GM10248 (cell line): Measurements from ENCODE around the gene PIMREG.

Source experiments
- CTCF ChIA-PET: fragments of 300-600 bp; sonication (Branson Sonifier 250); formaldehyde crosslinking; extraction: SDS; loops from one replicate; lab custom pipeline; 2021; ENCODE audit warnings: antibody characterized with exemption; lab: Yijun Ruan, JAX
- POLR2A ChIA-PET: fragments of 350-650 bp; sonication (Branson Sonifier 250); formaldehyde crosslinking; extraction: SDS; loops from one replicate; lab custom pipeline; 2020; ENCODE audit warnings: antibody characterized with exemption; lab: Yijun Ruan, JAX
- DNase-seq: peaks from one replicate; pipeline ENCODE4 v3.0.0; 2012; ENCODE audit errors: extremely low spot score
- TF ChIP-seq, protein P1 (sequence below): IDR thresholded peaks from 2 replicates; pipeline ENCODE4 v1.5.1; 2012; ENCODE audit warnings: mild to moderate bottlenecking, low read depth; ENCODE audit errors: extremely low read depth, missing control alignments, control extremely low read depth

PIMREG gene

DNA sequence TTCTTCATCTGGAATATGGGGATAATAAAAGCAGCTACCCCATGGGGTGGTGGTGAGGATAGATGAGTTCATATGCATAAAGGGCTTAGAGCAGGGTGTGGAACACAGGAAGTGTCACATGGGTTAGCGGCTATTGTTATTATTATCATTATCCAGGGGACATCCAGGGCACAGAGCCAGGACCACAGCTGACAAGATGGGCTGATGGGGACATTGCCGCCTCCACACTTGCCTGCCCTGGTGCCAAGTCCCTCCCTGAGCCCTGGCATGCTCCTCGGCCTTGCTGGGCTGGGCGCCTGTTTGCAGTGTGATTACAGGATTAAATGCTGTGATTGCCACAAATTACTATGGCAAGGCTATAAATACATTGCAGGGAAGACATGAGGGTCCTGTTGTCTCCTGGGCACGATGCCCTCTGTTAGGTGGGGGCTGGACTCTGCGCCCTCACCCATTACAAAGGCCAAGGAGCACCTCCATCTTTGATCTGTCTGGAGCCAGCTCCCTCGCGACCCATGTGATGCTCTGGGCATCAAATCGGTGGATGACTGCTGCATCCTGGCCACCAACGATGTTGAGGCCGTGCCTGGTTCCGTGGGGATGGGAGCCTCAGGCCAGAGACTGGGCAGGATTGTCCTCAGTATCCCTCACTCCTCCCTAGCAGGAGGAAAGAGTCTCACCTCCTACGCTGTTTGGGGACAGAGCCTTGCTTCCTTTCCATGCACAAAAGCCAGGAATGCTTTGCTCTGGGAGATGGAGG, 43.2 kb downstream of the PIMREG start:
- TF ChIP-seq, protein P1, sequence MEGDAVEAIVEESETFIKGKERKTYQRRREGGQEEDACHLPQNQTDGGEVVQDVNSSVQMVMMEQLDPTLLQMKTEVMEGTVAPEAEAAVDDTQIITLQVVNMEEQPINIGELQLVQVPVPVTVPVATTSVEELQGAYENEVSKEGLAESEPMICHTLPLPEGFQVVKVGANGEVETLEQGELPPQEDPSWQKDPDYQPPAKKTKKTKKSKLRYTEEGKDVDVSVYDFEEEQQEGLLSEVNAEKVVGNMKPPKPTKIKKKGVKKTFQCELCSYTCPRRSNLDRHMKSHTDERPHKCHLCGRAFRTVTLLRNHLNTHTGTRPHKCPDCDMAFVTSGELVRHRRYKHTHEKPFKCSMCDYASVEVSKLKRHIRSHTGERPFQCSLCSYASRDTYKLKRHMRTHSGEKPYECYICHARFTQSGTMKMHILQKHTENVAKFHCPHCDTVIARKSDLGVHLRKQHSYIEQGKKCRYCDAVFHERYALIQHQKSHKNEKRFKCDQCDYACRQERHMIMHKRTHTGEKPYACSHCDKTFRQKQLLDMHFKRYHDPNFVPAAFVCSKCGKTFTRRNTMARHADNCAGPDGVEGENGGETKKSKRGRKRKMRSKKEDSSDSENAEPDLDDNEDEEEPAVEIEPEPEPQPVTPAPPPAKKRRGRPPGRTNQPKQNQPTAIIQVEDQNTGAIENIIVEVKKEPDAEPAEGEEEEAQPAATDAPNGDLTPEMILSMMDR, result no peak
- ChIA-PET CTCF (interaction anchor here (5.4 kb wide), 1 partner anchor 14 kb away, joined by 41 read pairs; no protein-coding TSS in a partner anchor), POLR2A (no interaction called here)
- no peak for DNase-seq

DNA sequence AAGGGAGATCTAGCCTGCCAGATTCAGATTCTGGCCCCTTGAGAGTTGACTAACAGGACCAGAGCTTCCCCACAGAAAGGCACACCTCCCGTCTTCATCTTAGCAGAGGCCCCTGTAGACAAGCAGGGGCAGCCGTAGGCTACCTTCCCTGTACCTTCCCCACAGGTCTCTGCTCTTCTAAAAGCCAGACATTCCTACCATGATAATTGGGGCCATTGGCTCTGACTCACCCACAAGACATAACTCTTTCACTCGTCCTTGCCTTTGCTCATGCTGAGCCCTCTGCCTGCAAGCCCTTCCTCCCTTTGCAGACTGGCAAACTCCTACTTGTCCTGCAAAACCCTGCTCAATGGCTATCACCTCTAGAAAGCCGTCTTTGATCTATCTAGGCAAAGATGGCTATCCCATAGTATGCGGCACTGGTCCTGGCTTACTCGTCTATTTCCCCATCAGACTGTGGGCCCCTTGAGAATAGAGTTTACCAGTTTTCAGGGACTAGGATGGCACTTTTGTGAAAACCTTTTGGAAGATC, 43.8 kb downstream of the PIMREG start:
- ChIA-PET POLR2A (no interaction called here), CTCF (interaction anchor here (1.5 kb wide), 1 partner anchor 16 kb away, joined by 8 read pairs; no protein-coding TSS in a partner anchor)
- no peak for DNase-seq
- TF ChIP-seq, protein P1, result no peak

DNA sequence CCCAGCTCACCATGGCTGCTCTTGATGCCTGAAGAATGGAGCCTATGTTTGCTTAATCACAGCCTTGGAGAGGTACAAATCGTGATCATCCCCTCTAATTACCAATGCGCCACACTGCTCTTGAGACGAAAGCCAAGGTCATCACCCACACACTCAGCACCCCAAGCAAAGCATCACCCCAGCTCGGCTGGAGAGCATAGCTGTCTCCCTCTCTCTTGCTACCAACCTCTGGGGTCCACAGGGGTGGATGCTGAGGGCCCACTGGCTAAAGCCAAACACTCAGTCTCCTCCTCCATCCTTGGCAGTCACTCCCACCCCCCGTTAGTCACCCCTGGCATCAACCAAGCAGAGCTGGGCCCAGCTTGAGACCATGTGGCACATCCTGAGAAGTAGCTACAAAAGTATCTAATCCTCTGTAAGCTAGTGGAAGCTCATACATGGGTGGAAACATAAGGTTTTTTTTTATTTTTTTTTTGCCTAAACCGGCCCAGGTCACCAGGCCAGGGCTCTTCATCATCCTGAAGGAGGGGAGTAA, 44.8 kb downstream of the PIMREG start:
- no peak for DNase-seq
- POLR2A ChIA-PET, result no interaction called here
- TF ChIP-seq, protein P1, result no peak
- CTCF ChIA-PET, result interaction anchor here (1.5 kb wide), 1 partner anchor 17 kb away, joined by 8 read pairs; no protein-coding TSS in a partner anchor

DNA sequence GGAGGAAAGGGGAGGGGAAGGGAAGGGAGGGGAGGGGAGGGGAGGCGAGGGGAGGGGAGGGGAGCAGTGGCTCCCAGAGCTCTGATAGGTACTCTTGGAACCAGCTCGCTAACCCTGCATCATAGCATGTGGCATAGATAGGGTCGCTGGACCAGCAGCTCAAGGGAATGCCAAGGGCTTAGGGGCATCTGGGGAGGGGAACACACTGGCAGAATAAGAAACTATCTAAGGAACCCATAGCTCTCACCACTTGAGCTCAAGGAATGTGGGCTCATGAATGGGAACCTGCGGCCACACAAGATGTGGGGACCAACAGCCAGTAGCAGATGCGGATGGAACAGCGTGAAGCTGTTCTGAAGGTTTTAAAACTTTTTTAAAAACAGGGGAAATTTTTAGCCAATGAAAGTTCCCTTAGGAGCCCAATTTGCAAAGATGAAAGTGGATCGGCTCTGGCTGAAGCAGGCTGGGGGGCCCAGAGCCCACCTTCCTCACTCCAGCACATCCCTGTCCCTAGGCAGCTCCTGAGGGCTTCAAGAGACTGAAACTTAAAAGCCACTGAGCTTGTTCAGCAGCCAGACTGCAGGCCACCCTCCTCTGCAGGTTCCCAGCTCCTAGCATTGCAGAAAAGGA, 46.9 kb downstream of the PIMREG start:
- TF ChIP-seq, protein P1, result no peak
- DNase-seq, result no peak
- ChIA-PET POLR2A (interaction anchor here (0.7 kb wide), 1 partner anchor 8 kb away, joined by 4 read pairs; no protein-coding TSS in a partner anchor), CTCF (interaction anchor here (1.0 to 1.9 kb wide), 2 partner anchors 12 to 18 kb away, joined by 3 to 10 read pairs; no protein-coding TSS in a partner anchor)

DNA sequence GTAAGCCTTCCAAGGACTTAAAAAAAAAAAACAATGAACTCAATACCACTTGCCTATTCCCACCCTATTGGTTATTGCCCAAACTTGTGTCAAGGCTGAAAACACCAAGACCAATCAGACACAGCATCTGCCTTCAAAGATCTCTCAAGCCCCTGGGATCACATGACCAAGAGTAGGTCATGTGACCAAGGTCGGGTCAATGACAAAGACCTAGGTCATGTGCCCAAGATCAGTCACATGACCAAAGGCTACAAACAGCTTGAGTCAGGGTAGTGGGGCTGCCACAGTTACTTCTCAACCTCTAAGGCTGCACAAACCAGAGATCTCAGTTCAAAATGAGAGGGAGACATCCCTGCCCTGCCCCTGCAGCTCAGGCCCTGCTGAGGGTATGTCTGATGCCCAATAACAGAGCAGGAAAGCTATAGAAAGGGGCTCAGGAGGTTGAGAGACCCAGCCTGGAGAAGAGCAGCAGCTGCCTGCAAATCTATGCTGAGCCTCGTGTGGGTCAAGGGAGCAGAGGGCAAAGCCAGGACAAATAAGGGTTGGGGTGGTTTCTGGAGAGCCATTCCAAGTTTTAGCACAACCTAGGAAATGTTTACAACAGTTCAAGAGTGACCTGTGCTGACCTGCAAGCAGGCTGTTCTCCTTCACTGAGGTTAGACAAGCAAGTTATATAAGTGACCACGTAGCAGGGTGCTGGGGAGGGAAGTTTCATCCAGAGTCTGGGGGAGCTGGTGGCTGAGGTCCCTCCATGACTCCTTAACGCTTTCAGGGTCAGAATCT, 48.8 kb downstream of the PIMREG start:
- no peak for DNase-seq
- CTCF ChIA-PET, result no interaction called here
- TF ChIP-seq, protein P1, result no peak
- POLR2A ChIA-PET, result no interaction called here

DNA sequence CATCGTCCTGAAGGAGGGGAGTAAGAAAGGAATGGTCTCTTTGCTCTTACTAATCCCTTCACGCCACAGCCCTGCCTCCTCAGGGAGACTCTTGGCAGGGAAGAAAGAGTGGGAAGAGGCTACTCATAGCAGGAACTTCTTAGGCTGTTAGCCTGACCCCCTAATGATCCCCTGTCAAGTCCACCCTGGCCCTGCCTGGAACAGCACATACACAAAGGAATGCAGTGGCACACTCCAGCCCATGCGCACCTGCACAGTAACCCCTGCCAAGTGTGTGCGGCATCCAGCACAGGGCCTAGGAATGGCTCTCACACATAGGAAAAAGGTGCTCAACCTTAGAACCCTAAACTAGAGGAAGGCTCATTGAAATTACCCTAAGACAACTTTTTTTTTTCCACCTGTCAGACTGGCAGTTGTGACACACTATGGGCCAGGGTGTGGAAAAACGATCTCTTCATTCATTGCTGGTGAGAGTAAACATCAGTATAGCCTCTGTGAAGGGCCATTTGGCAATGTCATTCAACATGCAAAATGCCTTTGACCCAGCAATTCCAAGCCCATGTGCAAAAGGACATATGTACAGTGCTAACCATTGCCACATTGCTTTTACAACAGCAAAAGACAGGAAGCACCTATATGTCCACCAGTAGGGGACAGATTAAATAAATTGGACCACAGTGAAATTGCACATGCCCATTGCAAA, 50.1 kb downstream of the PIMREG start:
- CTCF ChIA-PET, result interaction anchor here (1.4 kb wide), 1 partner anchor 19 kb away, joined by 3 read pairs; no protein-coding TSS in a partner anchor

More for the DNA sequence above, 50.1 kb downstream of the PIMREG start:
- no peak for DNase-seq
- POLR2A ChIA-PET, result no interaction called here
- TF ChIP-seq, protein P1, result no peak
